Lower leg skin (tissue), 3 donors: ENCODE measurements around the gene TMEM87A.

Experiments
- CTCF ChIP-seq, 3 donors: fragments of 450-650 bp; IDR thresholded peaks; one replicate each; pipeline ENCODE4 v1.5.1; 2016; ENCODE audit warnings: antibody characterized with exemption in 3 of 3, mild to moderate bottlenecking in 3 of 3, moderate library complexity in 2 of 3
- POLR2A ChIP-seq, 2 donors: fragments of 450-650 bp; IDR thresholded peaks; one replicate each; pipeline ENCODE4 v1.6.1; 2016 to 2017; ENCODE audit warnings: antibody characterized with exemption in 2 of 2, mild to moderate bottlenecking in 1 of 2, moderate library complexity in 1 of 2

GRCh38 chr15:42191610-42192346 lies 81.5 kb downstream of the TMEM87A start:
- TF ChIP-seq CTCF (IDR thresholded peaks at IDR 0.05): no peak
- no peak for TF ChIP-seq POLR2A (IDR thresholded peaks at IDR 0.05)
